Keratinocyte (primary cell): Measurements from ENCODE around the gene ISYNA1. TPM values are rescaled to one million over a fixed set of nuclear protein-coding genes. Genes with fewer than 3 reads are reported as not detected.

Source experiments
- DNase-seq: peaks from one replicate; pipeline ENCODE4 v3.0.0-alpha.2; 2011; ENCODE audit warnings: low read depth, missing footprints, low spot score
- FAIRE-seq: peaks from 2 replicates; lab custom pipeline; 2011; peaks lifted over from hg19 to GRCh38; lab: Jason Lieb, UNC
- H2AFZ ChIP-seq: 2 replicates; pipeline ENCODE4 v1.6.0; 2012; ENCODE audit warnings: low read length, control low read depth, inconsistent platforms; ENCODE audit not compliant: control insufficient read depth
- H3K27ac ChIP-seq: 2 replicates; pipeline ENCODE4 v1.5.1; 2011; ENCODE audit warnings: low read length; ENCODE audit not compliant: control insufficient read depth, insufficient read depth
- H3K27me3 ChIP-seq: 3 replicates; pipeline ENCODE4 v1.6.0; 2011; ENCODE audit warnings: low read length; ENCODE audit not compliant: control insufficient read depth, insufficient read depth; ENCODE audit errors: extremely low read depth
- H3K36me3 ChIP-seq, 2 experiments: 2 replicates in 1 of 2; 3 replicates in 1 of 2; pipeline ENCODE4 v1.5.1; 2011; ENCODE audit warnings: low read length in 2 of 2, mild to moderate bottlenecking in 1 of 2; ENCODE audit not compliant: control insufficient read depth in 2 of 2, insufficient read depth in 2 of 2; ENCODE audit errors: extremely low read depth in 1 of 2
- H3K4me1 ChIP-seq: 3 replicates; pipeline ENCODE4 v1.5.1; 2011; ENCODE audit warnings: low read length; ENCODE audit not compliant: control insufficient read depth, insufficient read depth; ENCODE audit errors: extremely low read depth
- H3K4me2 ChIP-seq: 3 replicates; pipeline ENCODE4 v1.6.0; 2011; ENCODE audit warnings: low read depth, low read length; ENCODE audit not compliant: control insufficient read depth, insufficient read depth; ENCODE audit errors: extremely low read depth
- H3K4me3 ChIP-seq, 3 experiments: fragments of 200-600 bp in 1 of 3; sonication (generic) in 1 of 3; 2 replicates in 2 of 3; 3 replicates in 1 of 3; pipeline ENCODE4 v1.5.1; 2011 to 2016; ENCODE audit warnings: low read length in 3 of 3, mild to moderate bottlenecking in 3 of 3, control low read depth in 2 of 3, inconsistent platforms in 1 of 3, low read depth in 1 of 3, mixed read lengths in 1 of 3, mixed run types in 1 of 3, moderate library complexity in 1 of 3; ENCODE audit not compliant: control insufficient read depth in 2 of 3, insufficient read depth in 2 of 3; ENCODE audit errors: extremely low read depth in 1 of 3
- H3K79me2 ChIP-seq: 2 replicates; pipeline ENCODE4 v1.6.0; 2012; ENCODE audit warnings: low read length; ENCODE audit not compliant: control insufficient read depth, insufficient read depth
- H3K9ac ChIP-seq: 3 replicates; pipeline ENCODE4 v1.6.0; 2011; ENCODE audit warnings: low read length; ENCODE audit not compliant: control insufficient read depth, insufficient read depth; ENCODE audit errors: extremely low read depth
- H3K9me1 ChIP-seq: 3 replicates; pipeline ENCODE4 v1.6.0; 2011; ENCODE audit warnings: low read length; ENCODE audit not compliant: control insufficient read depth, insufficient read depth; ENCODE audit errors: extremely low read depth
- H3K9me3 ChIP-seq: 2 replicates; pipeline ENCODE4 v1.5.1; 2012; ENCODE audit warnings: low read depth, low read length; ENCODE audit not compliant: control insufficient read depth
- H4K20me1 ChIP-seq: 3 replicates; pipeline ENCODE4 v1.6.0; 2011; ENCODE audit warnings: low read length; ENCODE audit not compliant: control insufficient read depth, insufficient read depth; ENCODE audit errors: extremely low read depth
- EZH2 ChIP-seq: IDR thresholded peaks from one replicate; pipeline ENCODE4 v1.6.1; 2012; ENCODE audit warnings: inconsistent platforms, mild to moderate bottlenecking, low read length, moderate library complexity
- dilution Hi-C: fragments of 300-500 bp; cut with MboI; formaldehyde crosslinking; loops from one replicate; pipeline ENCODE4 v1.7.0; 2020; ENCODE audit warnings: low sequenced_read_pairs; ENCODE audit not compliant: extremely low pct_ligation_motif_present
- polyA plus RNA-seq, 5 experiments: library from polyadenylated mRNA; depleted of rRNA in 3 of 5; stranded (reverse) in 3 of 5; stranded (forward) in 1 of 5; unstranded in 1 of 5; fragments of >200 nt; gene quantifications; 1 replicate in 1 of 5; 2 replicates in 3 of 5; 3 replicates in 1 of 5; pipeline versions ENCODE4 v1.2.1 to v1.2.3, GENCODE V29; 2011 to 2012; ENCODE audit warnings: missing spikeins in 2 of 5, low read depth in 1 of 5, low replicate concordance in 1 of 5
- TF ChIP-seq, protein P1 (sequence below), 3 experiments: IDR thresholded peaks in 1 of 3; conservative IDR thresholded peaks in 1 of 3; optimal IDR thresholded peaks in 1 of 3; 2 replicates in 2 of 3; 3 replicates in 1 of 3; pipeline versions ENCODE3 to v1.5.1; 2011; ENCODE audit warnings: low read length in 3 of 3, mild to moderate bottlenecking in 3 of 3, moderate library complexity in 2 of 3, control low read depth in 1 of 3, inconsistent platforms in 1 of 3; ENCODE audit not compliant: insufficient read depth in 2 of 3; ENCODE audit errors: extremely low read depth in 1 of 3

ISYNA1 gene
- polyA plus RNA-seq, 1 donor (not counting 4 experiments of a cell fraction or from before 2014, with no cell fraction given) = 3.5 TPM

DNA sequence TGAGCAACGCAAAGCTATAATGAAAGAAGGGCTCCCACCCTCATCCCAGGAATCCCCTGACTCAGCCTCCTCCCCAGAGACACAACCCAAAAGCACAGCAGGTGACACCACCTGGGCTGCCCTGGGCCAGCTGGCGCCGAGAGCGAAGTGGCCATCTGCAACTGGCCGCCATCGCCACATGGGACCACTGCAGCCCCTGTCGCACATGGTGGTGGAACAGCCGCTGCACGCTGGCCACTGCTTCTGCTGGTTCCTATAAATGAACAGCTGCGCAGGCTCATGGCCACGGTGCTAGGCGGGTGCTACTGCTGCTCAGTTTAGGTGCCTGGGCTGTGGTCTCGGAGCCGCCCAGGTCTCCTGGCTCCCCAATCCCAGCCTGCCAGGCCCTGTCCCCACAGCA is 11.6 kb upstream of the ISYNA1 start:
- Histone ChIP-seq H3K79me2 (peaks cover 12% of the 10 kb centered on the region), H3K4me1 (peaks cover 10% of the 10 kb centered on the region), H3K9ac (no peak overlapping the region), H3K9me3 (no peaks in the 10 kb centered on the region), H3K36me3 (peaks cover 42 to 50% of the 10 kb centered on the region in 2 experiments), H3K4me2 (no peak overlapping the region), H3K9me1 (no peaks in the 10 kb centered on the region), H3K4me3 (no peak overlapping the region), H3K27me3 (no peaks in the 10 kb centered on the region), H3K27ac (no peak overlapping the region), H2AFZ (no peak overlapping the region), H4K20me1 (no peaks in the 10 kb centered on the region)
- TF ChIP-seq EZH2 = no peak
- TF ChIP-seq, protein P1, sequence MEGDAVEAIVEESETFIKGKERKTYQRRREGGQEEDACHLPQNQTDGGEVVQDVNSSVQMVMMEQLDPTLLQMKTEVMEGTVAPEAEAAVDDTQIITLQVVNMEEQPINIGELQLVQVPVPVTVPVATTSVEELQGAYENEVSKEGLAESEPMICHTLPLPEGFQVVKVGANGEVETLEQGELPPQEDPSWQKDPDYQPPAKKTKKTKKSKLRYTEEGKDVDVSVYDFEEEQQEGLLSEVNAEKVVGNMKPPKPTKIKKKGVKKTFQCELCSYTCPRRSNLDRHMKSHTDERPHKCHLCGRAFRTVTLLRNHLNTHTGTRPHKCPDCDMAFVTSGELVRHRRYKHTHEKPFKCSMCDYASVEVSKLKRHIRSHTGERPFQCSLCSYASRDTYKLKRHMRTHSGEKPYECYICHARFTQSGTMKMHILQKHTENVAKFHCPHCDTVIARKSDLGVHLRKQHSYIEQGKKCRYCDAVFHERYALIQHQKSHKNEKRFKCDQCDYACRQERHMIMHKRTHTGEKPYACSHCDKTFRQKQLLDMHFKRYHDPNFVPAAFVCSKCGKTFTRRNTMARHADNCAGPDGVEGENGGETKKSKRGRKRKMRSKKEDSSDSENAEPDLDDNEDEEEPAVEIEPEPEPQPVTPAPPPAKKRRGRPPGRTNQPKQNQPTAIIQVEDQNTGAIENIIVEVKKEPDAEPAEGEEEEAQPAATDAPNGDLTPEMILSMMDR (optimal IDR thresholded peaks at IDR 0.05 in 1 of 3, IDR thresholded peaks at IDR 0.05 in 1 of 3, conservative IDR thresholded peaks at IDR 0.05 in 1 of 3; ENCODE audit: extremely low read depth in 1 of 3, insufficient read depth in 2 of 3, low read length in 3 of 3) = no peak
- dilution Hi-C loops = no loop called here
- no peak for DNase-seq
- FAIRE-seq = no peak

DNA sequence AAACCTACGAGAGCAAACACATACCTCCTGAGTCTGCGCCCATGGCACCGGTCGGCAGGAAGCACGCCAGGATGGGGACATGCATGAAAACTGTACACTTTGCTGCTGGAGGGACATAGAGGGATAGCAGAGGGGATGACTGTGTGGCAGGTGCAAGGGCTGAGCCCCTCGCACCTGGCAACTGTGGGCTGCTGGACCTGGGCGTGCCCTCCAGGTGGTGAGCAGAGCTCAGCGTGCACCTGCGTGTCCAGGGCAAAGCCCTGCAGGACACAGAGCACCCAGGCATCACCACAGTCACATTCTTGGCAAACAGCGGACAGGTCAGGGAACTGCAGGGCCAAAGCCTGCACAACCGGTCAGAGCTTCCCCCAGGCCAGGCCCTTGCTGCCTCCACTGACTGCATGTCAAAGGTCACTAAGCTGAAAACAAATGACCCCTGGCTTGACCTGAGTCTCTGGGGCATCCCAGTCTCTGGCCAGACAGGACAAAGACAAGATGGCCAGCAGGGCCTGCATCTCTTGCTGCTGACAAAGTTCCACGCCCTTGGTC is 9.0 kb upstream of the ISYNA1 start:
- Histone ChIP-seq H3K4me1 (peaks cover 7% of the 10 kb centered on the region), H3K4me2 (no peak overlapping the region), H3K79me2 (peaks cover 11% of the 10 kb centered on the region), H3K4me3 (no peak overlapping the region), H4K20me1 (no peaks in the 10 kb centered on the region), H3K27ac (no peak overlapping the region), H3K36me3 (peaks cover 51 to 60% of the 10 kb centered on the region in 2 experiments), H3K9ac (no peak overlapping the region), H3K9me1 (peaks cover 3% of the 10 kb centered on the region), H3K27me3 (no peaks in the 10 kb centered on the region), H3K9me3 (no peaks in the 10 kb centered on the region), H2AFZ (no peak overlapping the region)
- DNase-seq = no peak
- FAIRE-seq = no peak
- TF ChIP-seq, protein P1 (optimal IDR thresholded peaks at IDR 0.05 in 1 of 3, IDR thresholded peaks at IDR 0.05 in 1 of 3, conservative IDR thresholded peaks at IDR 0.05 in 1 of 3; ENCODE audit: extremely low read depth in 1 of 3, insufficient read depth in 2 of 3, low read length in 3 of 3) = no peak
- no peak for TF ChIP-seq EZH2
- dilution Hi-C loops = no loop called here
